HG03558 (cell line): Measurements from ENCODE around the gene HOXA9.

ENCODE experiments used
- ATAC-seq: cut with Tn5 transposase; IDR thresholded peaks from one replicate; pipeline ENCODE4 v1.9.1; 2021; ENCODE audit warnings: moderate number of reproducible peaks; ENCODE audit not compliant: unreplicated experiment; ENCODE audit errors: extremely low read depth

Gene HOXA9

DNA sequence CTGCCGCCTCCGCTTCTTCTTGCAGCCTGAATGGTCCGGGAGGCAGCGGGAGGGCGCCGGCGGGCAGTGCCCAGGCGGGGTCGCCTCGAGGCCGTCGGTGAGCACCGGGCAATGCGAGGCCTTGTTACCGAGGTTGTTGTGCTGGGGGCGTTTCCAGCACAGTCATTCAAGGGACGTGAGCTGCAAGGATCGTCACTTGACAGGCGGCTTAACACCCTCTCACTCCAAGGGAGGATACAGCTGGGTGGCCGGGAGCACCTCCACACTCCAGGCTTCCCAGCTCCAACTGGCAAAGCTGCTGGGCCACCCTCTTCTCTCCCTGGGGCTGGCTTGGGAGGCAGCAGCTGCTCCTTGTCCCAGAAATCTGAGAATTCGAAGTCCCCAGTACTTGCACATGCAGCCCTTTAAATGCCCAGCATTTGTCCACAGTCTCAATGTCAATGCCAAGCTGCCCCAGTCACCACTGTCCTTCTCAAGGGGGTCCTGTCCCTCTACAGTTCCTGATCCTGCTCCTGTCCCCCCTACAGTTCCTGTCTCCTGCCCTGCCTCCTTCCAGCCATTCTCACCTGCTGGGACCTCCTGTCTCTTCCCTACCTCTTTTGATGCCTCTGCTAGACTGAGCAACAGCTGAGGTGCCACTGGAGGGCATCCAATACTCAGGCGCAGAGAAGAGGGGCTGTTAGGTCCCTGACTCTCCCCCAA, 24.1 kb upstream of the HOXA9 start:
- ATAC-seq, result no peak

- ATAC-seq, result no peak
Observed at GRCh38 chr7:27188386-27189294, 23.3 kb upstream of the HOXA9 start.

- ATAC-seq, result no peak
Observed at GRCh38 chr7:27187475-27188385, 22.4 kb upstream of the HOXA9 start.

DNA sequence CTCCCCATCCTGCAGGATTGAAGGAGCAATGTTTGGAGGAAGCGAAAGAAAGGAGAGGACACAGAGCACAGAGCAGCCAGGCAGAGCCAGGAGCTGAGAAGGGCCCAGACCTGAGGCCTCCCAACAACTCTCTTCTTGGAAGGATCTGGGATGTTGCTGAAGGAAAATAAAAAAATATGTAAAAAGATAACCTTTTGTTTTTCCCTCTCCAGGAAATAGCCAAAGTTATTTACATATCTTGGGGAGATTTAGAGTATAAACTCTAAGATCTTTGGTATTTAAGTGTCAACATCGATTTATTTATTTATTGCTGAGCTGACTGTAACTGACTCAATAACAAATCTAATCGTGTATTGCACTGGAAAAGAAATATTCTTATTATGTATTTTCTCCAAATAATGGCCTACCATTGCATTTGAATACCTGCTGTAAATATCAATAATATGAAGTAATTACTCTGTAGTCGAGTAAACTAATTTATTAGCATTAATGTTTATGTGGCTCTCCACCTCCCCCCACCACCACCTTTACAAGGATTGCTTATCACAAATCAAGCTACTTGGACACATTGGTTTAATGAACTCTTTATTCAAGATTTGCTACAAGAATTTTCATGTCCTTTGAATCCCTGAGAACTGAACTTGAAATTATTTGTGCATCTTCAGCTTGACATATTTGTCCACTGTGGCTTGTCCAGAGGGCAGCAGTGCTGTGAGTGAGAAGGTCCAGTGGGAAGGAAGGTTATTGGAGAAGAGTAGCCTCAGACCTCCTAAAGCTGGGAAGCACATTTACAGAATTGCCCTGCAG, 21.5 kb upstream of the HOXA9 start:
- no peak for ATAC-seq

- no peak for ATAC-seq
Observed at GRCh38 chr7:27185854-27186667, 20.7 kb upstream of the HOXA9 start.

- ATAC-seq, result no peak
Observed at GRCh38 chr7:27185013-27185853, 19.9 kb upstream of the HOXA9 start, which contains the start of gene HOXA11. Gene HOXA11 (minus strand): TSS chr7:27185232. CDS start chr7:27185144, 88 bp downstream.

GRCh38 chr7:27184337-27185012, 19.1 kb upstream of the HOXA9 start:
- ATAC-seq, result no peak

DNA sequence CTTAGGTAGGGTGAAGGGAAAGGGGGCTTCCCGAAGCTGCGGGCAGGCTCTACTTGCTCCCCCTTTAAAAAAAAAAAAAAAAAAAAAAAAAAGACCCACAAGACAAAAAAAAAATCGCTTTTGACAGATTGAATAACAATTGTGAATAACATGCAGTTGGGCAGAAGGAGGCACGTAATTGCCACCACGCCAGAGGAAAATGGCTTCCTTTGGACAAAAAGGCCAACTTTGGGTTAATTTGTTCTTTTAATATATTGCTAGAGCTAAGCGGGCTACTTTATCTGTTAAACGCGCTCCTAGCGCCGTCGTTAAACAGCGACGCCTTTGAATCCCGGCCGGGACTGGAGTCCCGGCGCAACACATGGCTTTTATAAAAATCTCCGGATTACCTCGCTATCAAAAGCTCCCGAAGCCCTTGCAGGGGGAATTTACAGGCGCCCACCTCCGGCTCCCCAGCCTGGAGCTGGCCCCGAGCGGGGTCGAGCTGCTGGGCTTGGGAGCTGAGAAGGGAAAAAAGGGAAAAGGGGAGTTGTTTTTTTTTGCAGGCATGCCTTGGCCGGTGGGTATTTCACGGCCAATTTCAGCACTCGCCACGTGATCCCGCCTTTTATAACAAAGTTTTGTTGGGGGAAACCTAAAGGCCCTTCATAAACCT, 18.5 kb upstream of the HOXA9 start:
- no peak for ATAC-seq

- no peak for ATAC-seq
Observed at GRCh38 chr7:27182861-27183681, 17.7 kb upstream of the HOXA9 start.

GRCh38 chr7:27182285-27182841, 17.0 kb upstream of the HOXA9 start:
- no peak for ATAC-seq

GRCh38 chr7:27181795-27182275, 16.5 kb upstream of the HOXA9 start:
- no peak for ATAC-seq

DNA sequence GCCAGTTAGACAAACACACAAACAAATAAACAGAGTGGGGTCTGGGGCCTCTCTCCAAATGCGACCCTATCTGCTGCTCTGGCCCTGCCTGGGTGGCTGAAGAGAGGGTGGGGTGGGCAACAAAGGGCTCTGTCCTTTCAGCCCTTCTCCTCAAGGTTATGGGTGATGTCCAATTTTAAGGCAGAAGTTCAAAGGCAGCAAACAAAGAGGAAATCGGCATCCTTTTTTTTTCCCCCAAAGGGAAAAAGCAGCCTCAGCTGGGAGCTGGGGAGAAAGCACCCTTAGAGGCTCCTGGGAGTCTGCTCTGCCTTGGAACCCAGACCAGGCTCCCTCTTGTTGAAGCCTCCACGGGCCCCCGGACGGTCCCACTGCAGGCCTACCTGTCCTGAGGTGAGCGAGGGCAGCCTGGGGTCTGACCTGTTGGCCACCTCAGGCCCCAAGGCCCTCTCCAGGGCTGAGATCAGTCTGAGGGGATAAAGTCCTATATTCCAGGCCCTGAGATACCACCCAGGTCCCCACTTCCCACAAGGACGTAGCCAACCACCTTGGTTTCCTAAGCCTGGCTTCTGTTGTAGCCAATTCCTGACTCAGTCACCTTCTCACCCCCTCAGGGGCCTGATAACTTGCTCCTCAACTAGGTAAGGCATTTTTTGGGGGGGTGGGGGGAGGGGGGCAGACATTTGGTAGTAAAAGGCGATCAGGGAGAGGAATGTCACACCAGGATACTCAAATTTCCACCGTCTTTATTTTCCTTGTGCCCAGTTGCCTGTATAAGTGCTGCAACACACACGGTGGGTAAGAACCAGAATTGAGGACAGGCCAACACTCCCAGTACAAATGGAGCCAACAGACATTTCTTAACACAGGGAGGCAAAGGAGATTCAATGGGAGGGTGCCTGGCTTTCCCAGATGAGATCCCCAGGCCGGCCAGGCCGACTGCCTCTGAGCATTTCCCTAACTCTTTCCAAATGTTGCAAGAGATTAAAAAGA, 15.4 kb upstream of the HOXA9 start:
- no peak for ATAC-seq

DNA sequence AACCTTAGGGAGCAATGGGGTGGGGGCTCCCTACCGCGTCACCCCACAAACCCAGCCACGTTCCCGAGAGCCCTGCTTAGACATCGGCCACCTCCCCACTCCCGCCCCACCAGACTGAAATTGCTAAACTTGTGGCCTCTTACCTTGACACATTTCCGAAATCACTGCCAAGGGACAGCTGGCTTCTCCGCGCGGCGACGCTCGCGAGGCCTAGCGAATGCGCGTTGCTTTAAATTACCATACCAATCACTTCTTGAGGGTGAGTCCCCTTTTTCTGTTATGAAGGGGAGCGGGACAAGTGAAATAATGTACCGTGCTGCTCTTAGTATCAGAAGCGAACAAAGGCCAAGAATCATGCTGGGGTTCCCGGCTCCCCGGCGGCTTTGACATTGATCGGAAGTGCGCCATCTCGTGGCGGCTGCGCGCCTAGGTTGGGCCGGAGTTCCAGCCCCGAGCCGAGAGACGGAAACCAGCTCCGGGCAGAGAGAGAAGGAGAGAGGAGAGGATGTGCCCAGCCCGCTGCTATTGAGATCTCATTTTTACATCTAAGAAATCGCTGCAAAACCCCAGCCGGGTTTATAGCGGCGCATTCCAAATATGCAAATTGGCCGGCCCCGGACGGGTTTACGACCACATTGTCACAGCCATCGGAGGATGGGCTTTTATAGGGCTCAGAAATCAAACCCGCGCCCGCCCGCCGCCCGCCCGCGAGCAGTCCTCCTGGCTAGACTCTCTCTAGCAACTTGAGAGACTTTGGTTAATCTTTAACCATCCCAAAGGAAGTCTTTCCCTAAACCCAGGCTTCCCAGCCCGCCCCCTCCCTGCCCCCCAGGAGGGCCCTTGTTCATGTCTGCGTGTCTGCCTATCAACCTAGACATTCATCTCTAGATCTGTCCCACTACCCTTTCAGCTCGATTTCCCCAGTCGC, 14.4 kb upstream of the HOXA9 start:
- no peak for ATAC-seq
